DND-41 (cell line): ENCODE results near the gene DGKG.

ENCODE experiments used
- ATAC-seq: fragments of 200-7000 bp; cut with Tn5 transposase; 3 replicates; pipeline ENCODE4 v1.9.1; 2021; ENCODE audit warnings: low read depth; ENCODE audit not compliant: insufficient read depth
- DNase-seq: peaks from one replicate; pipeline ENCODE4 v3.0.0-alpha.2; 2020
- H2AFZ ChIP-seq: 2 replicates; pipeline ENCODE4 v1.6.0; 2012; ENCODE audit warnings: low read depth, low read length
- H3K27ac ChIP-seq: 2 replicates; pipeline ENCODE4 v1.5.1; 2012; ENCODE audit warnings: low read length, inconsistent platforms
- H3K27me3 ChIP-seq: fragments of 200-600 bp; sonication (generic); 2 replicates; pipeline ENCODE4 v1.6.0; 2012; ENCODE audit warnings: low read length, mild to moderate bottlenecking, inconsistent platforms; ENCODE audit not compliant: insufficient read depth, poor library complexity
- H3K36me3 ChIP-seq: 2 replicates; pipeline ENCODE4 v1.5.1; 2012; ENCODE audit warnings: low read length, inconsistent platforms; ENCODE audit not compliant: insufficient read depth
- H3K4me1 ChIP-seq: 2 replicates; pipeline ENCODE4 v1.5.1; 2012; ENCODE audit warnings: mild to moderate bottlenecking, low read length; ENCODE audit not compliant: insufficient read depth
- H3K4me2 ChIP-seq: 2 replicates; pipeline ENCODE4 v1.6.0; 2012; ENCODE audit warnings: mild to moderate bottlenecking, moderate library complexity, low read length, inconsistent platforms; ENCODE audit not compliant: insufficient read depth
- H3K4me3 ChIP-seq, 2 experiments: fragments of 200-600 bp in 1 of 2; shearing (Covaris generic) in 1 of 2; 2 replicates each; pipeline ENCODE4 v1.5.1; 2012 to 2016; ENCODE audit warnings: inconsistent platforms in 2 of 2, low read length in 2 of 2, mild to moderate bottlenecking in 2 of 2, low read depth in 1 of 2, moderate library complexity in 1 of 2
- H3K79me2 ChIP-seq: 2 replicates; pipeline ENCODE4 v1.6.0; 2012; ENCODE audit warnings: low read length, inconsistent platforms; ENCODE audit not compliant: insufficient read depth
- H3K9ac ChIP-seq: 2 replicates; pipeline ENCODE4 v1.6.0; 2012; ENCODE audit warnings: low read depth, mild to moderate bottlenecking, inconsistent platforms, low read length, moderate library complexity
- H3K9me3 ChIP-seq: 2 replicates; pipeline ENCODE4 v1.5.1; 2012; ENCODE audit warnings: low read length, moderate library complexity, mild to moderate bottlenecking, inconsistent platforms; ENCODE audit not compliant: insufficient read depth, severe bottlenecking
- H4K20me1 ChIP-seq: 2 replicates; pipeline ENCODE4 v1.6.0; 2012; ENCODE audit warnings: low read length; ENCODE audit not compliant: insufficient read depth
- EZH2 ChIP-seq: IDR thresholded peaks from 3 replicates; pipeline ENCODE4 v1.6.1; 2012; ENCODE audit warnings: borderline replicate concordance, low read depth, mild to moderate bottlenecking, moderate library complexity, low read length, inconsistent platforms; ENCODE audit not compliant: severe bottlenecking
- TF ChIP-seq, protein P1 (sequence below): IDR thresholded peaks from 2 replicates; pipeline ENCODE4 v1.5.1; 2012; ENCODE audit warnings: borderline replicate concordance, low read length, moderate library complexity, mild to moderate bottlenecking; ENCODE audit not compliant: poor library complexity, severe bottlenecking; ENCODE audit errors: extremely low read depth

Gene DGKG

DNA sequence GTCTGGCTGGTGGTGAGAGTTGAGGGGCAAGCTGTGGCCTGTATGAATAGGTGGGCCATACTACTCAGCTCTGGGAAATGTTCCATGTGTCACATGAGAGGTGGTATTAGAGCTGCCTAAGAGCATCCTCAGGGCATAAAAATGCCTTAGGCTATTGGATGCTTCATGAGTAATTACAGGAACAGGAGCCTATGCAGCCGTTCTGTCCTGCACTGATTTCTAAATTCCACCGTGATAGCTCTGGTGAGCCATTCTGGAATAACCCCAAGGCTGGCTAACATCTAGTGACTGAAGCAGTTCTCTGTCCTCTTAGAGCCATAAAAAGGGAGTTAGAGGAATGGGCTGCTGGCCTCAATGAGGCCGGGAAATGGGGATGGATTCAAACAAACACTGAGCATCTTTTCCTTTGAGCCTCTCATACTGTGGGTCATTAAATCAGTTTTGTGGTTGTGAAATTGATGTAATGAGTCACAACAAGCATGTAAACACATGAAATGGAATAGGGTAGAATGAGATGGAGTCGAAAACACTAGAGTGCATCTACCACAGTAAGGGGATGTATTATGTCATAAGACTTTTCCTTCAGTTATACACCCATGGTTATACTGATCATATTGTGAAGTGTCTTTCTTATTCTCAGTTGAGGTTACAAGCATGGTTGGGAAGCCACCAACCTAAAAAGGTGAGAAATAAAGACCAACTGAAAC is 41.0 kb downstream of the DGKG start:
- Histone ChIP-seq H3K4me1 (no peaks in the 10 kb centered on the region), H3K4me2 (no peak overlapping the region), H3K27me3 (no peaks in the 10 kb centered on the region), H3K79me2 (no peaks in the 10 kb centered on the region), H4K20me1 (no peaks in the 10 kb centered on the region), H2AFZ (no peak overlapping the region), H3K9ac (no peak overlapping the region), H3K36me3 (no peaks in the 10 kb centered on the region), H3K9me3 (no peaks in the 10 kb centered on the region), H3K27ac (no peak overlapping the region), H3K4me3 (no peak overlapping the region)
- DNase-seq (no peak), ATAC-seq (no peak)
- TF ChIP-seq EZH2 = no peak
- TF ChIP-seq, protein P1, sequence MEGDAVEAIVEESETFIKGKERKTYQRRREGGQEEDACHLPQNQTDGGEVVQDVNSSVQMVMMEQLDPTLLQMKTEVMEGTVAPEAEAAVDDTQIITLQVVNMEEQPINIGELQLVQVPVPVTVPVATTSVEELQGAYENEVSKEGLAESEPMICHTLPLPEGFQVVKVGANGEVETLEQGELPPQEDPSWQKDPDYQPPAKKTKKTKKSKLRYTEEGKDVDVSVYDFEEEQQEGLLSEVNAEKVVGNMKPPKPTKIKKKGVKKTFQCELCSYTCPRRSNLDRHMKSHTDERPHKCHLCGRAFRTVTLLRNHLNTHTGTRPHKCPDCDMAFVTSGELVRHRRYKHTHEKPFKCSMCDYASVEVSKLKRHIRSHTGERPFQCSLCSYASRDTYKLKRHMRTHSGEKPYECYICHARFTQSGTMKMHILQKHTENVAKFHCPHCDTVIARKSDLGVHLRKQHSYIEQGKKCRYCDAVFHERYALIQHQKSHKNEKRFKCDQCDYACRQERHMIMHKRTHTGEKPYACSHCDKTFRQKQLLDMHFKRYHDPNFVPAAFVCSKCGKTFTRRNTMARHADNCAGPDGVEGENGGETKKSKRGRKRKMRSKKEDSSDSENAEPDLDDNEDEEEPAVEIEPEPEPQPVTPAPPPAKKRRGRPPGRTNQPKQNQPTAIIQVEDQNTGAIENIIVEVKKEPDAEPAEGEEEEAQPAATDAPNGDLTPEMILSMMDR = no peak

- no peak overlapping the region for H3K4me2 ChIP-seq
- no peaks in the 10 kb centered on the region for H4K20me1 ChIP-seq
- no peak overlapping the region for H2AFZ ChIP-seq
- H3K4me1 ChIP-seq = no peaks in the 10 kb centered on the region
- TF ChIP-seq EZH2 = no peak
- TF ChIP-seq, protein P1 = no peak
- H3K9ac ChIP-seq = no peak overlapping the region
- no peaks in the 10 kb centered on the region for H3K27me3 ChIP-seq
- no peaks in the 10 kb centered on the region for H3K9me3 ChIP-seq
- H3K27ac ChIP-seq = no peak overlapping the region
- H3K36me3 ChIP-seq = no peaks in the 10 kb centered on the region
- ATAC-seq (no peak), DNase-seq (no peak)
- H3K4me3 ChIP-seq = no peak overlapping the region
- H3K79me2 ChIP-seq = no peaks in the 10 kb centered on the region
These were observed 42.1 kb downstream of the DGKG start for GRCh38 chr3:186319945-186320344.

GRCh38 chr3:186318135-186318534 is 43.9 kb downstream of the DGKG start:
- Histone ChIP-seq H3K4me1 (no peaks in the 10 kb centered on the region), H3K27me3 (no peaks in the 10 kb centered on the region), H3K4me3 (no peak overlapping the region), H4K20me1 (no peaks in the 10 kb centered on the region), H3K9me3 (no peaks in the 10 kb centered on the region), H3K36me3 (no peaks in the 10 kb centered on the region), H3K9ac (no peak overlapping the region), H3K4me2 (no peak overlapping the region), H3K27ac (no peak overlapping the region), H2AFZ (no peak overlapping the region), H3K79me2 (no peaks in the 10 kb centered on the region)
- ATAC-seq (no peak), DNase-seq (no peak)
- TF ChIP-seq EZH2 = no peak
- TF ChIP-seq, protein P1 = no peak
